H1 (cell line): ENCODE measurements around the gene LIN28A. TPM values are rescaled to one million over a fixed set of nuclear protein-coding genes. Genes with fewer than 3 reads are reported as not detected.

Experiments used
- ATF3 ChIP-seq: IDR thresholded peaks from 2 replicates; pipeline ENCODE4 v1.6.1; 2011; ENCODE audit warnings: low read depth, mild to moderate bottlenecking, low read length; ENCODE audit not compliant: insufficient read depth
- CHD2 ChIP-seq: IDR thresholded peaks from 2 replicates; pipeline ENCODE4 v1.6.1; 2012; ENCODE audit warnings: low read length, improper control_type of control experiment
- GTF2F1 ChIP-seq: IDR thresholded peaks from 2 replicates; pipeline ENCODE4 v1.6.1; 2012; ENCODE audit warnings: low read depth, low read length, improper control_type of control experiment, borderline replicate concordance
- HDAC6 ChIP-seq: IDR thresholded peaks from one replicate; pipeline ENCODE4 v1.7.1; 2012; ENCODE audit warnings: low read depth, mild to moderate bottlenecking, inconsistent platforms, low read length, moderate library complexity
- JUN ChIP-seq: IDR thresholded peaks from 2 replicates; pipeline ENCODE4 v1.6.1; 2011; ENCODE audit warnings: low read depth, mild to moderate bottlenecking, improper control_type of control experiment, low read length
- KDM1A ChIP-seq: fragments of 200-600, 300-600 bp; sonication (generic); IDR thresholded peaks from 2 replicates; pipeline ENCODE4 v1.7.1; 2016; ENCODE audit warnings: mild to moderate bottlenecking, low read length, borderline replicate concordance
- PHF8 ChIP-seq: fragments of 200-600 bp; sonication (generic); conservative IDR thresholded peaks from 2 replicates; pipeline ENCODE4 v1.7.1; 2012; ENCODE audit warnings: low read depth, mild to moderate bottlenecking, inconsistent platforms, low read length, moderate library complexity
- RFX5 ChIP-seq: IDR thresholded peaks from 2 replicates; pipeline ENCODE4 v1.6.1; 2011; ENCODE audit warnings: low read depth, low read length, improper control_type of control experiment, borderline replicate concordance
- USF2 ChIP-seq: IDR thresholded peaks from 2 replicates; pipeline ENCODE4 v1.6.1; 2011; ENCODE audit warnings: low read length, improper control_type of control experiment
- polyA plus RNA-seq, 7 experiments: library from polyadenylated mRNA; depleted of rRNA in 3 of 7; stranded (reverse) in 5 of 7; unstranded in 2 of 7; fragments of >200 nt in 5 of 7; fragments of 200-250 nt in 2 of 7; gene quantifications; 1 replicate in 5 of 7; 2 replicates in 1 of 7; 4 replicates in 1 of 7; pipeline versions ENCODE4 v1.2.1 to v1.2.3, GENCODE V29; 2011 to 2013; ENCODE audit warnings: missing spikeins in 2 of 7, mixed read lengths in 2 of 7
- total RNA-seq: library from RNA; stranded (reverse); fragmentation: NEBNext Ultra II Directional; extraction: Animal tissue kit (Norgen Biotek cat#: 25700); gene quantifications from 2 replicates; pipeline ENCODE4 v1.2.1, GENCODE V29; 2021

LIN28A gene
- total and polyA plus RNA-seq, 2 of the 8 experiments (the other 6 are each of a cell fraction or from before 2014, with no cell fraction given) = 403 to 1,486 TPM

- TF ChIP-seq JUN (no peak), RFX5 (no peak), USF2 (no peak), GTF2F1 (no peak), KDM1A (no peak), CHD2 (no peak), HDAC6 (no peak), ATF3 (no peak), PHF8 (0 out of 2 replicates have a peak, but pooled peaks have one; percentile 17)
These were observed 61.1 kb downstream of the LIN28A start (continued) for GRCh38 chr1:26471498-26472319.
